ENCODE measurements around the gene SIX1.

DNA sequence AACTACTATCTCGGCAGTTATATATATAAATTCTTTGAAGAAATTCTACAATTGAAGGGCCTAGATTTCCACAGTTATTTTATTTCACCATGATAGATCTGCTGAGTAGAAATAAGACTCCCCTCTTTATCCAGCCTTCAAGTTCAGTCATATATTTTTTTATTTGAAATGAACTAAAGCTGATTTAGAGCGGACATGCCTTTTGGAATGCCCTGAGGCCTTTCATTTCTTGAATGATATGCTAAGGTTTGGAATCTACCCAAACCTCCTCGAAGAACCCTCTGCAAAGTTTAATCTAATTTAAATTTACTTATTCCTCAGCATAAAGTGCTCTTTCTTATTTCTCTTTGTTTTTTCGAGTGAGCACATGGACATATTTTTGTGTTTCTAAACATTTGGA is 15.1 kb downstream of the SIX1 start:
- TF ChIP-seq, protein P1, sequence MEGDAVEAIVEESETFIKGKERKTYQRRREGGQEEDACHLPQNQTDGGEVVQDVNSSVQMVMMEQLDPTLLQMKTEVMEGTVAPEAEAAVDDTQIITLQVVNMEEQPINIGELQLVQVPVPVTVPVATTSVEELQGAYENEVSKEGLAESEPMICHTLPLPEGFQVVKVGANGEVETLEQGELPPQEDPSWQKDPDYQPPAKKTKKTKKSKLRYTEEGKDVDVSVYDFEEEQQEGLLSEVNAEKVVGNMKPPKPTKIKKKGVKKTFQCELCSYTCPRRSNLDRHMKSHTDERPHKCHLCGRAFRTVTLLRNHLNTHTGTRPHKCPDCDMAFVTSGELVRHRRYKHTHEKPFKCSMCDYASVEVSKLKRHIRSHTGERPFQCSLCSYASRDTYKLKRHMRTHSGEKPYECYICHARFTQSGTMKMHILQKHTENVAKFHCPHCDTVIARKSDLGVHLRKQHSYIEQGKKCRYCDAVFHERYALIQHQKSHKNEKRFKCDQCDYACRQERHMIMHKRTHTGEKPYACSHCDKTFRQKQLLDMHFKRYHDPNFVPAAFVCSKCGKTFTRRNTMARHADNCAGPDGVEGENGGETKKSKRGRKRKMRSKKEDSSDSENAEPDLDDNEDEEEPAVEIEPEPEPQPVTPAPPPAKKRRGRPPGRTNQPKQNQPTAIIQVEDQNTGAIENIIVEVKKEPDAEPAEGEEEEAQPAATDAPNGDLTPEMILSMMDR (IDR thresholded peaks at IDR 0.05) = no peak
- TF ChIP-seq POLR2AphosphoS5 (IDR thresholded peaks at IDR 0.05; ENCODE audit: insufficient read depth in 1 of 2, low read depth in 1 of 2) = no peak

All from vagina (tissue), 2 donors.